DND-41 (cell line): Measurements from ENCODE around the gene ARRB1.
"Not testable (repeated sequence)": the region's sequence is repeated elsewhere in the genome, so short reads cannot be mapped to it uniquely, and the experiment has no call there.

Experiments used
- ATAC-seq: fragments of 200-7000 bp; cut with Tn5 transposase; 3 replicates; pipeline ENCODE4 v1.9.1; 2021; ENCODE audit warnings: low read depth; ENCODE audit not compliant: insufficient read depth
- DNase-seq: peaks from one replicate; pipeline ENCODE4 v3.0.0-alpha.2; 2020
- H2AFZ ChIP-seq: 2 replicates; pipeline ENCODE4 v1.6.0; 2012; ENCODE audit warnings: low read depth, low read length
- H3K27ac ChIP-seq: 2 replicates; pipeline ENCODE4 v1.5.1; 2012; ENCODE audit warnings: low read length, inconsistent platforms
- H3K27me3 ChIP-seq: fragments of 200-600 bp; sonication (generic); 2 replicates; pipeline ENCODE4 v1.6.0; 2012; ENCODE audit warnings: low read length, mild to moderate bottlenecking, inconsistent platforms; ENCODE audit not compliant: insufficient read depth, poor library complexity
- H3K36me3 ChIP-seq: 2 replicates; pipeline ENCODE4 v1.5.1; 2012; ENCODE audit warnings: low read length, inconsistent platforms; ENCODE audit not compliant: insufficient read depth
- H3K4me1 ChIP-seq: 2 replicates; pipeline ENCODE4 v1.5.1; 2012; ENCODE audit warnings: mild to moderate bottlenecking, low read length; ENCODE audit not compliant: insufficient read depth
- H3K4me2 ChIP-seq: 2 replicates; pipeline ENCODE4 v1.6.0; 2012; ENCODE audit warnings: mild to moderate bottlenecking, moderate library complexity, low read length, inconsistent platforms; ENCODE audit not compliant: insufficient read depth
- H3K4me3 ChIP-seq, 2 experiments: fragments of 200-600 bp in 1 of 2; shearing (Covaris generic) in 1 of 2; 2 replicates each; pipeline ENCODE4 v1.5.1; 2012 to 2016; ENCODE audit warnings: inconsistent platforms in 2 of 2, low read length in 2 of 2, mild to moderate bottlenecking in 2 of 2, low read depth in 1 of 2, moderate library complexity in 1 of 2
- H3K79me2 ChIP-seq: 2 replicates; pipeline ENCODE4 v1.6.0; 2012; ENCODE audit warnings: low read length, inconsistent platforms; ENCODE audit not compliant: insufficient read depth
- H3K9ac ChIP-seq: 2 replicates; pipeline ENCODE4 v1.6.0; 2012; ENCODE audit warnings: low read depth, mild to moderate bottlenecking, inconsistent platforms, low read length, moderate library complexity
- H3K9me3 ChIP-seq: 2 replicates; pipeline ENCODE4 v1.5.1; 2012; ENCODE audit warnings: low read length, moderate library complexity, mild to moderate bottlenecking, inconsistent platforms; ENCODE audit not compliant: insufficient read depth, severe bottlenecking
- H4K20me1 ChIP-seq: 2 replicates; pipeline ENCODE4 v1.6.0; 2012; ENCODE audit warnings: low read length; ENCODE audit not compliant: insufficient read depth
- CTCF ChIP-seq: IDR thresholded peaks from 2 replicates; pipeline ENCODE4 v1.5.1; 2012; ENCODE audit warnings: borderline replicate concordance, low read length, moderate library complexity, mild to moderate bottlenecking; ENCODE audit not compliant: poor library complexity, severe bottlenecking; ENCODE audit errors: extremely low read depth
- EZH2 ChIP-seq: IDR thresholded peaks from 3 replicates; pipeline ENCODE4 v1.6.1; 2012; ENCODE audit warnings: borderline replicate concordance, low read depth, mild to moderate bottlenecking, moderate library complexity, low read length, inconsistent platforms; ENCODE audit not compliant: severe bottlenecking

Gene ARRB1

GRCh38 chr11:75277211-75277805 is 74.2 kb downstream of the ARRB1 start:
- no peaks in the 10 kb centered on the region for H4K20me1 ChIP-seq
- H3K27me3 ChIP-seq = no peaks in the 10 kb centered on the region
- peaks cover 40% of the 10 kb centered on the region for H3K36me3 ChIP-seq
- no peak for TF ChIP-seq EZH2
- no peak for TF ChIP-seq CTCF
- ATAC-seq (no peak), DNase-seq (no peak)
- H3K27ac ChIP-seq = peak overlapping the region; percentile 73
- H2AFZ ChIP-seq = no peak overlapping the region
- peaks cover 29% of the 10 kb centered on the region for H3K4me1 ChIP-seq
- H3K9ac ChIP-seq = no peak overlapping the region
- no peak overlapping the region for H3K4me2 ChIP-seq
- H3K79me2 ChIP-seq = no peaks in the 10 kb centered on the region
- H3K4me3 ChIP-seq = no peak overlapping the region
- no peaks in the 10 kb centered on the region for H3K9me3 ChIP-seq

- peaks cover 29% of the 10 kb centered on the region for H3K4me1 ChIP-seq
- H3K27me3 ChIP-seq = no peaks in the 10 kb centered on the region
- H4K20me1 ChIP-seq = no peaks in the 10 kb centered on the region
- H3K79me2 ChIP-seq = no peaks in the 10 kb centered on the region
- no peaks in the 10 kb centered on the region for H3K9me3 ChIP-seq
- H3K36me3 ChIP-seq = peaks cover 41% of the 10 kb centered on the region
- H2AFZ ChIP-seq = no peak overlapping the region
- peak overlapping the region; percentile 73 for H3K27ac ChIP-seq
- H3K4me3 ChIP-seq = no peak overlapping the region
- H3K4me2 ChIP-seq = no peak overlapping the region
- TF ChIP-seq CTCF = no peak
- TF ChIP-seq EZH2 = no peak
- H3K9ac ChIP-seq = peak overlapping the region; percentile 27; the same call in 1 of the 2 replicates
- DNase-seq (no peak), ATAC-seq (no peak)
Observed at GRCh38 chr11:75276686-75277085, 74.8 kb downstream of the ARRB1 start.

- Histone ChIP-seq H3K4me2 (peak overlapping the region; percentile 37; the same call in 1 of the 2 replicates), H3K36me3 (peaks cover 36% of the 10 kb centered on the region)
- no peak for DNase-seq
Observed at GRCh38 chr11:75276186-75276585, 75.3 kb downstream of the ARRB1 start.

GRCh38 chr11:75275581-75275980 is 75.9 kb downstream of the ARRB1 start:
- H3K27me3 ChIP-seq = no peaks in the 10 kb centered on the region
- H3K4me2 ChIP-seq = peak overlapping the region; percentile 37
- peak; percentile 96 for ATAC-seq
- no peak for TF ChIP-seq EZH2
- TF ChIP-seq CTCF = peak; percentile 9
- H3K4me1 ChIP-seq = peaks cover 29% of the 10 kb centered on the region
- H3K4me3 ChIP-seq = peak overlapping the region in 1 of 2 experiments; percentile 17; a peak in 1 of 4 replicates
- H3K9me3 ChIP-seq = no peaks in the 10 kb centered on the region
- peaks cover 34% of the 10 kb centered on the region for H3K36me3 ChIP-seq
- no peaks in the 10 kb centered on the region for H3K79me2 ChIP-seq
- no peaks in the 10 kb centered on the region for H4K20me1 ChIP-seq
- H3K9ac ChIP-seq = peak overlapping the region; percentile 27
- peak overlapping the region; percentile 27 for H2AFZ ChIP-seq
- DNase-seq = peak; percentile 84
- peak overlapping the region; percentile 73 for H3K27ac ChIP-seq

More at GRCh38 chr11:75276186-75276585, 75.3 kb downstream of the ARRB1 start:
- peaks cover 29% of the 10 kb centered on the region for H3K4me1 ChIP-seq
- H3K9me3 ChIP-seq = no peaks in the 10 kb centered on the region
- H3K4me3 ChIP-seq = no peak overlapping the region
- no peaks in the 10 kb centered on the region for H3K27me3 ChIP-seq
- H2AFZ ChIP-seq = no peak overlapping the region
- no peak for TF ChIP-seq EZH2
- no peak for ATAC-seq
- peak overlapping the region; percentile 73 for H3K27ac ChIP-seq
- H4K20me1 ChIP-seq = no peaks in the 10 kb centered on the region
- H3K79me2 ChIP-seq = no peaks in the 10 kb centered on the region
- peak overlapping the region; percentile 27 for H3K9ac ChIP-seq

GRCh38 chr11:75274716-75275115 is 76.7 kb downstream of the ARRB1 start:
- not testable (repeated sequence) for H3K9ac ChIP-seq, H2AFZ ChIP-seq, H3K9me3 ChIP-seq, H3K27me3 ChIP-seq, H3K79me2 ChIP-seq, H4K20me1 ChIP-seq, H3K4me3 ChIP-seq, DNase-seq, H3K4me2 ChIP-seq, ATAC-seq
- Histone ChIP-seq H3K27ac (peak overlapping the region; percentile 34; the same call in 1 of the 2 replicates), H3K4me1 (peaks cover 29% of the 10 kb centered on the region), H3K36me3 (peaks cover 34% of the 10 kb centered on the region)
